Stimulated activated CD4-positive, alpha-beta T cell treated with anti-CD3 and anti-CD28 coated beads, Interleukin-15, amount 100 ng/mL, for 1 hour (primary cell): ENCODE data around the gene CLEC18C.
"Not testable (repeated sequence)": the region's sequence is repeated elsewhere in the genome, so short reads cannot be mapped to it uniquely, and the experiment has no call there.

Experiments
- DNase-seq, 2 donors: peaks; one replicate each; pipeline ENCODE4 v3.0.0-alpha.2; 2020; ENCODE audit warnings: low read depth in 1 of 2, low spot score in 1 of 2

The CLEC18C gene

GRCh38 chr16:70204668-70205405 is 31.2 kb downstream of the CLEC18C start:
- DNase-seq: not testable (repeated sequence)

- not testable (repeated sequence) for DNase-seq
Measured at GRCh38 chr16:70206382-70206781, 32.8 kb downstream of the CLEC18C start.

- DNase-seq: not testable (repeated sequence)
Measured at GRCh38 chr16:70218586-70218985, 45.0 kb downstream of the CLEC18C start.

- DNase-seq: not testable (repeated sequence)
Measured at GRCh38 chr16:70222574-70222973, 49.0 kb downstream of the CLEC18C start.

- not testable (repeated sequence) for DNase-seq
Measured at GRCh38 chr16:70223216-70223615, 49.6 kb downstream of the CLEC18C start.

- not testable (repeated sequence) for DNase-seq
Measured at GRCh38 chr16:70223971-70224513, 50.5 kb downstream of the CLEC18C start.

GRCh38 chr16:70224645-70225044 is 51.1 kb downstream of the CLEC18C start:
- DNase-seq: not testable (repeated sequence)

GRCh38 chr16:70225430-70225829 is 51.8 kb downstream of the CLEC18C start:
- not testable (repeated sequence) for DNase-seq

- not testable (repeated sequence) for DNase-seq
Measured at GRCh38 chr16:70226024-70226423, 52.4 kb downstream of the CLEC18C start.

GRCh38 chr16:70231831-70232230 is 58.2 kb downstream of the CLEC18C start:
- DNase-seq: not testable (repeated sequence)
